ENCODE measurements around the gene KDM4C.
"Not testable (repeated sequence)": the region's sequence is repeated elsewhere in the genome, so short reads cannot be mapped to it uniquely, and the experiment has no call there.

Gene KDM4C

DNA sequence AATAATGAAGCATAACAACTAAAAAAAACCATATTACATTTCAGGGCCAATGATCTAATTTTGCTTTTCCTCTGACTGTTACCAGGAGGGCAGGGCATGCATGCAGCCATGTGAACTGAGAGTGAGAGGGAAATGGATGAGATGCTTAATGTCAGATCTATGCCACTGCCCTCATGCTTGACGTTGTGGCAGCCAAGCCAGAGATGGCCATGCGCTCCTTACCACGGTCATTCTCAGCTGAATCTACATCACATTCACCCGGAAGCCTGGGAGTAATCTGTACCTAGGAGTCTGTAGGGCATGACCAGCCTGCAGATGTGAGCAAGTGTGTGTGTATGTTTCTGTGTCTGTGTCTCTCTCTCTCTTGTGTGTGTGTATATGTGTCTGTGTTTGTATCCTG is 183.7 kb downstream of the KDM4C start:
- DNase-seq, result no peak

DNA sequence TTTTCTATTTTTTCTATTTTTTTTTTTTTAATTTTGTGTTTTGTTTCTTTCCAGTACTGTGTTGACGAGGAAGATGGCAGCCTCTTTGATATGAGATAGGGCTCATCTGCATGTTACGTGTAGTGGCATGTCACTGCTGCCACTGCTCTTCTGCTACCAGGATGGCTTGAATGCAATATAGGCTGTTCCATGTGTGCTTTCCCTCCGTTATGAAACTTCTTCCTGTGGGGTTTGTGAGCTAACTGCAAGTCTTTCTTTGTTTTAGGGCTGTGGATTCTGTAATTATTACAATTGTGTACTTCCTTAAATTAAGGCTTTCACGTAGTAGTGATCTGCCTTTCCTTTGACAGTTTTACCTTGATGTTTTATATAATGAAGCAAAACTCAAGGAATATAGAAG is 184.6 kb downstream of the KDM4C start:
- DNase-seq, result no peak

DNA sequence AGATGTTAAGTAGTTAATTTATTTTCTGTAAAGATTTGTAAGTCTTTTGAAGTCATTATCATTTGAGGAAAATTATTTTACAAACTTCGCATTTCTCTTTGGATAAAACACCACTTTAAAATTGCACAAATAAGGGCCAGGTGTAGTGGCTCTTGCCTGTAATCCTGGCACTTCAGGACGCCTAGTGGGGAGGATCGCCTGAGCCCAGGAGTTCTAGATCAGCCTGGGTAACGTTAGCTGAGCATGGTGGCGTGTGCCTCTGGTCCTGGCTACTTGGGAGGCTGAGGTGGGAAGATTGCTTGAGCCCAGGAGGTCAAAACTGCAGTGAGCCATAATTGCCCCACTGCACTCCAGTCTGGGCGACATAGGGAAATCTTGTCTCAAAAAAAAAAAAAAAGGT is 185.5 kb downstream of the KDM4C start:
- no peak for DNase-seq

DNA sequence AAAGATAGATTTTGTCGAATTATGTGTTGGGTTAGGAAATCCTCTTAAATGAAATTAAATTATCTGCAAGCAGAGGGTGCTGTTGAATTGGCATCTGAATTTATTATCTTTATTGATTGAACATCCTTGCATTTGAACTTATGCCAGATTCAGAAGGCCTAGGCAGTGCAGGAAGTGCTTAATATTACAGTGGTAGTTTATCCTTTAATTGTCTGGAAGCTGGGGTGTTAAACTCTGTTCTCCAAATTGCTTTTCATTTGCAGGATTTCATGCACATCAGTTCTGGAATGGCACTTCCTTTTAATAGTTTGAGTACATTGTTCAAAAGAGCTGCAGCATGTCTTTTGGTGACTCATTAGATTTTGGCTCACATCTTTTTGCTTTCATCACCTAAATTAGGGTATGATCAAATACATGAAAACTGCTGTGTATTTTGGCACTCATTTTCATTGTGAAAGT is 186.3 kb downstream of the KDM4C start:
- no peak for DNase-seq

GRCh38 chr9:6944896-6945295 is 187.1 kb downstream of the KDM4C start:
- DNase-seq, result no peak

- no peak for DNase-seq
These were observed 188.0 kb downstream of the KDM4C start for GRCh38 chr9:6945816-6946215.

GRCh38 chr9:6946583-6947166 is 188.9 kb downstream of the KDM4C start:
- no peak for DNase-seq

GRCh38 chr9:6948921-6949320 is 191.1 kb downstream of the KDM4C start:
- not testable (repeated sequence) for DNase-seq

DNA sequence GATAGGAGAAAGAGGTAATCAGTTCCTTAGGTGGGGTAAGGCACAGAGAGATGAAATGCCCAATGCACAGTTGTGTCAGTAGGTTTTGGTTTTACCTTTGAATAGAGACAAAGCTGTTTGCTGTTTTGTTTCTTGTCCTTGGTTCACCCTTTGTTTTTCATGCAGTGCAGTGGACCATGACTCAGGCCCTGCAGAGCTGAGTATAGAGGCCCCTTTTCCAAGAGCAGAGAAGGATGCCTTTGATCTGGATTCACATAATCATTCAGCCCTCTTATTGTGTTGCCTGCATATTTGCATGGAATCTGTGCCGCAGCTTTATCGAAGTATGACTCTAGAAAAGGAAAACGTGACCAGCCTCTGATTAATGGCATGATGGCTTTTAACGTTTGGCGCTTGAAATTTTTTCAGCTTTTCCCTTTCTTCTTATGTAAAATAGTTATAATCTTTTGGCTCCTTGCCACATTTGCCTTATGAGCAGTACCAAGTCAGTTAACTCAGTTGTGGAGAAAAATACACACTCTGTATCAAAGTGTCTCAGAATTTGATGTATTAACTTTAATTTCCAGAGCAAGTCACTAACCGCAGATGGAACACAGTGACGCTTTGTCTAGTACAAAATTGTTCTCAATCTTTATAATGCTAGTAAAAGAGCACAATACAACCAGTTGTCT is 197.6 kb downstream of the KDM4C start:
- no peak for DNase-seq

DNA sequence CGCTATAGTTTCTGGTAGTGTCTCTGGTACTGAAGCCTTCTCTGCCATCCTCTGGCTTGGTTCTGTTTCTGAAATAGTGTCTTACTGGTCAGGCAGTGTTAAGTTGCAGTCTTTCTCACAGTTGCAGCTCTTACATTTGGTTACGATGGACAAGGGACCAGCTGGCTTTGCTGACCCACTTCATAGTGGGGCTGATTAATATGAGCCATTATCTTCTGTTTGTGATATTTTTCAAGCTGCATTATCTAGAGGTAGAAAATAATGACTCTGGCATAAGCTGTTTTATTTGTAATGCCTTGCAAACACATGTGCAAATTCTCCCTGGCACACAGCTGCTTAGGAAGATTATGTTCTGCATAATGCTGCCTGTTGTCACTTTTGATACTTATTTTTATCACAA is 199.1 kb downstream of the KDM4C start:
- no peak for DNase-seq

DNA sequence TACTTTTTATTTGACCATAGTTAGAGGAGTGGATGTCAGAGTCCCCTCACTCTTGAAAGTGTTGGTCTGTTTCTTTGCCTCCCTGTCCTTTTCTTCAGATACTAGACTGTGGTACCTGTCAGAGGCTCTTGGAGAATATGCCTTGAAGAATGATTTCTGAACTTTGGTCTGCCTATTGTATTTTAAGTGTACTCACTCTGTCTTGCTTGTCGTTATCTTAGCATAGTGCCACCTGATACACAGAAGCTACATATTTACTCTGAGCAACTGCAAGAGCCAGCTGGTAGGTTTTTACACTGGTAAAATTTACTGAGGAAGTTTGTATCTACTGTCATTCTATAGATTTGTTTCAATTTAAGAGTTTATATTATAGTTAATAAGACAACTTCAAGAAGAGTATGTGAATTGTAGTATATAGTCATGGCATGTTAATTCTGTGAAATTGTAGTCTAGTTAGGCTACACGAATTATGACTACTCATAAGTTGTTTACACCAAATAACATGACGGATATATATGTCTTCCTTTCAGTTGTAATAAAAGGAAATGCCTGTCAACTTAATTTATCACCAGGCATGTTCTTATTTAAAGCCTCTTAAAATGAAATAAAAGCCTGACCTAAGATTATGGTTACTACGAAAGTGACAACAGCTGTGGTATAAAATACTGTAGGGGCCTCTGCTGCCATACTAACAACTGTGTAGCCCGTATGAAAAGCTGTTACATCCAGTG is 201.7 kb downstream of the KDM4C start:
- DNase-seq, result peak; percentile 66

DNA sequence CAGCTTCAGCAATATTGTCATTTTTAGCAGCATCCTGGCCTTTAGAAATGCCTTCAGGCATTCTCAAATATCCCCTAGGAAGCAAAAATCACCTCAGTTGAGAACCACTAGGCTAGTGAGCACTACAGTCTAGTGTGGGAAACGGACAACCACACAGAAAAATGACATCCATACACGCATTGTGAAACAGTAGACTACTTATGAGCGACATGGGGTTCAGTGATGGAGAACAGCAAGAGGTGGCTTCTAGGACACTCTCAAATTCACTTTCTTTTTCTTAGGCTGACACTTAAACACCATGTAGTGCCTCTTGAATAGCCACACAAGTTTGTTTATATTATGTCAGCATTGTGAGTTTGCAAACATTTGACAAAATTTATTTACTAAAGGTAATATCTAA is 203.0 kb downstream of the KDM4C start:
- no peak for DNase-seq

DNA sequence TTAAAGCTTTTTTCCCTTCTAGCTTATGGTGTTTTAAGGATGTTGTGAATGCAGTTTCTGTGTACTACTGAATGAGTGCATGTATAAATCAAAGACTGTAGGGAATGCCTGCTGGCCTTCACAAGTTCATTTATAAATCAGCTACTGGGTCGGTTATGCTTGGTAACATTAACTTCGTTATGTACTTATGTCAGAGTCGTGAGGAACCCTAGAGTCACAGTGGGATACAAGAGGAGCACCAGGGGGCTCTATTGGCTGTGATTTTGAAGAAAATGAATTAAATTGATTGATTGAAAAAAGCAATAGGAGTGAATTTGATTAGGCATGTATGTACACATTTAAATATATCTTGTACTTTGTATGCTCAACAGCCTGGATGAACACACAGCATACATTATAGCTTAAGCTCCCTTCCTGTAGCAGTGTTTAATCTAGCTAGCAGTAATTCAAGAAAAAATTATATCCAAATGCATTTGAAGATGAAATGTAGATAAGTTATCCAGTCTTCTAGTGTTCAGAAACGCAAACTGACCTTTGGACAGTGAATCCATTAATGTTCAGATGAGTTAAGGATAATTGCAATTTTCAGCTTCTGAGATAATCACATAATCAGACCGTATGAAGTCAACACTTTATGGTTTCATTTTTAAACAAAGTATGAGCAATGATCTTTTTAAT is 204.2 kb downstream of the KDM4C start:
- no peak for DNase-seq

DNA sequence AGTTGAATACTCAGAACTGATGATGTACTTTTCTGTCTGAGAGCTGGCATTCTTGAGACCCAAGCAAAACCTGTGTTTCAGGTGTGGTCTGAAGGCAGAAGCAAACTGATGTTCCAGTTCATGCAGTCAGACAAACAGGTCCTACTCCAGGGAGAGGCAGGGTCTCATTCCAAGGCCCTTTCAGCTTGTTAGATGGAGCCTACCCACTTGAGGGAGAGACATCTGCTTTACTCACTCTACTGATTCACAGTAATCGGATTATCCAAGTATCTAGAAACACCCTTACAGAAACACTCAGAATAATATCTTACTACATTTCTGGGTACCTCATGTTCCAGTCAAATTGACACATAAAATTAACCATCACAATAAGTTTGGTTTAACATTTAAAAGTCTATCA is 207.8 kb downstream of the KDM4C start:
- no peak for DNase-seq

- DNase-seq, result no peak
These were observed 210.5 kb downstream of the KDM4C start for GRCh38 chr9:6968271-6968670.

DNA sequence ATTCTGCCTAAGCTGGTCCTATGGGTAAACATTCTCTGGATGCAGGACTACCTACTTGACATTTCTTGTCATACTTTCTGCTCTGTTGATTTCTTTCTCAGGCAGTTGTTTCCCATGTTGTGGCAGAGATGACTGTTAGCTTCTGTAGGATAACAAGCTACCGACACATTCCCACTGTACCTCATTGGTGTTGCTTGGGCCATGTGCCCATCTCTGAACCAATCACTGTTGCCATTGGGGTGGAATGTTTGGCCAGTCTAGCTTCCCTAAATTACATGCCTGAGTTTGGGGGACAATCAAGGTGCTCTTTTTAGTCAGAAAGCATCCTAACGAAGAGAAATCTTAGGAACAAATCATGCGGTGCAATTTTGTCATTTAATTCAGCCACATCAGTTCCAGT is 212.0 kb downstream of the KDM4C start:
- DNase-seq, result no peak

DNA sequence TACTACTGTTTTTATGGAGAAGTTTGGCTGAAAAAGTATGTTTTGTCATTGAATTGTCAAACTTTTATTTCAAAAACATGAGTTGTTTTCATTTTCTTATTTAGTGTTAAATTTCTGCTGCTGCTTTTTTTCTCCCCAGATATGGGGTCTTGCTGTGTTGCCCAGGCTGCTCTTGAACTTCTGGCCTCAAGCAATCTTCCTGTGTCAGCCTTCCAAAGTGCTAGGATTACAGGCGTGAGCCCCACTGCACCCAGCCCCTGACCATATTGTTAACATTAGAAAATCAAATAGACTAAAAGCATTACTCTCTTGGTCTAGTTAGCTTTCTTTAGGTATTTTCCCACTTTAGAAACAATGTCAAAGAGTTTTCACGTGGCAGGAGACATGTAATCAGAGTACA is 215.3 kb downstream of the KDM4C start:
- DNase-seq, result no peak

- DNase-seq, result no peak
These were observed 216.0 kb downstream of the KDM4C start for GRCh38 chr9:6973762-6974161.

GRCh38 chr9:6975198-6975597 is 217.4 kb downstream of the KDM4C start:
- DNase-seq, result no peak

GRCh38 chr9:6977761-6978160 is 220.0 kb downstream of the KDM4C start:
- no peak for DNase-seq

GRCh38 chr9:6978591-6978990 is 220.8 kb downstream of the KDM4C start:
- DNase-seq, result no peak

- no peak for DNase-seq
These were observed 227.3 kb downstream of the KDM4C start for GRCh38 chr9:6984941-6985578.

GRCh38 chr9:6986141-6986815 is 228.5 kb downstream of the KDM4C start:
- no peak for DNase-seq
